ENCODE data around the gene BHLHA9.
"Not testable (repeated sequence)": the region's sequence is repeated elsewhere in the genome, so short reads cannot be mapped to it uniquely, and the experiment has no call there.

Gene BHLHA9

DNA sequence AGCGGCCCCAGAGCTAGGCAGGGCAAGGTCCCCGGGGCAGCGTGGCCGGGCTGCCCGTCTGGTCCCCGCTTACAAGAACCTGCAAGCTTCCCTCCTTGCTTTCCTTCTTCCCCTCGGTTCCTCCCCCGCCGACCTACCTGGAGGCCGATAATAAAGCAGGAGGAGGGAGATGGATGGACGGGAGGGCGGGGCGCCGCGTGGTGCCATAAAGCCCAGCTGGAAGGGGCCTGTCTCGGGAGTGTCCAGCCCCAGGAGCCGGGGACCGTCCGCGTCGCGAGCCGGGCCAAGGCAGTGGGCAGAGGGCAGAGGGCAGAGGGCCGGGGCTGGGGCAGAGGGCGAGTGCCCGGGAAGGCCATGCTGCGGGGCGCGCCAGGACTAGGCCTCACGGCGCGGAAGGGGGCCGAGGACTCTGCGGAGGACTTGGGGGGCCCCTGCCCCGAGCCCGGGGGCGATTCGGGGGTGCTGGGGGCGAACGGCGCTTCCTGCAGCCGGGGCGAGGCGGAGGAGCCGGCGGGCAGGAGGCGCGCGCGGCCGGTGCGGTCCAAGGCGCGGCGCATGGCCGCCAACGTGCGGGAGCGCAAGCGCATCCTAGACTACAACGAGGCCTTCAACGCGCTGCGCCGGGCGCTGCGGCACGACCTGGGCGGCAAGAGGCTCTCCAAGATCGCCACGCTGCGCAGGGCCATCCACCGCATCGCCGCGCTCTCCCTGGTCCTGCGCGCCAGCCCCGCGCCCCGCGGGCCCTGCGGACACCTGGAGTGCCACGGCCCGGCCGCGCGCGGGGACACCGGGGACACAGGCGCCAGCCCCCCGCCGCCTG, at the start of gene BHLHA9:
BHLHA9 (plus strand) TSS at position 235 of the 820 bp plus-strand sequence; CDS start at position 355, 120 bp downstream.
- DNase-seq = no peak

GRCh38 chr17:1221209-1221608, 49.0 kb upstream of the BHLHA9 start:
- no peak for DNase-seq

- no peak for DNase-seq
These were observed 47.9 kb upstream of the BHLHA9 start for GRCh38 chr17:1222321-1222720.

DNA sequence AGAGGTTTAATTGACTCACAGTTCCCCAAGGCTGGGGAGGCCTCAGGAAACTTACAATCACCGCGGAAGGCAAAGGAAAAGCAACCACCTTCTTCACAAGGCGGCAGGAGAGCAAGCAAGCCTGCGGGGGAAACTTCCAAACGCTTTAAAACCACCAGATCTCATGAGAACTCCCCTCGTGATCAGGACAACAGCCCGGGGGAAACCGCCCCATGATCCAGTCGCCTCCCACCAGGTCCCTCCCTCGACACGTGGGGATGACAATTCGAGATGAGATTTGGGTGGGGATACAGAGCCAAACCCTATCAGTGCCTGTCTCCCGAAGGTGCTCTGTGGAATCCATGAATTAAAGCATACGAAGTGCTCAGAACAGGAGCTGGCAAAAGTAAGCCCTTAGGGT, 46.6 kb upstream of the BHLHA9 start:
- DNase-seq = no peak

GRCh38 chr17:1224330-1224729, 45.9 kb upstream of the BHLHA9 start:
- DNase-seq = no peak

- DNase-seq = no peak
These were observed 43.9 kb upstream of the BHLHA9 start for GRCh38 chr17:1226308-1226707.

DNA sequence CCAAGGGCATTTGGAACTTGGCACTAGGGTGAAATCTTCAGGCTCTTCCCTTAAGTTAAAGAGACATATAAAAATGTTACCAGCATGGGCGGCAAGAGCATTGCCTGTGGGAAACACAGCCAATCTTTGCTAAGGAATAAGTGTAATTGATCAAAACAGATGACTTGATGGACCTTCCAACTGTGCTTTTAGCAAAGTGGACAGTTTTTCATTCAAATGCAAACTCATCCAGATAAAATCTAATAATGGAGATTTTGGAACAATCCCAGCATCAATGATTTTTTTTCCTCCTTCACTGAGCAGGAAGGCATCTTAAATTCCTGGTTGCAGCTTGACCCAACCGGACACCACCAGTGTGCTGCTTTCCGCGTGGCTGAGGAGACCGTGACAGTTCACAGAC, 42.9 kb upstream of the BHLHA9 start:
- no peak for DNase-seq

- peak; percentile 41 for DNase-seq
These were observed 42.1 kb upstream of the BHLHA9 start for GRCh38 chr17:1227917-1228780.

- DNase-seq = peak; percentile 38
These were observed 41.4 kb upstream of the BHLHA9 start for GRCh38 chr17:1228781-1229348.

- DNase-seq = peak; percentile 60
These were observed 40.8 kb upstream of the BHLHA9 start for GRCh38 chr17:1229349-1229899.

- DNase-seq = peak; percentile 27
These were observed 40.2 kb upstream of the BHLHA9 start for GRCh38 chr17:1229900-1230501.

DNA sequence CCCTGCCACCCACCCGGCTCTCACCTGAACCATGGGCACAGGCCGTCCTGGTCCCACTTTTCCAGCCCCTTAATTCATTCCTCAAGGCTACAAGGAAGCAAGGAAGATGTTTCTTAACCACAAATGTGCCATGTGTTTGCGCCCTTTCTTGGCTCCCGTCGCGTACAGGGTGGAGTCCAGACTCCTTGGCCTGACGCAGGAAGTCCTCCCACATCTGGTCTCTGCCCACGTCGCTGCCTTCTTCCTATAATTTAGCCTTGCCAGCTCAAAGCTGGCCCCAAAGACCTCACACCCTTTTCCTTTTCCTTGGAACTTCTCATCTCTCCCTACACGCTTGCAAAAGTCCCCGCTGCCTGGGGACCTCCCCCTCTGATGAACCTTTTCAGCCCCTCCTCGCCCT, 38.8 kb upstream of the BHLHA9 start:
- DNase-seq = no peak

DNA sequence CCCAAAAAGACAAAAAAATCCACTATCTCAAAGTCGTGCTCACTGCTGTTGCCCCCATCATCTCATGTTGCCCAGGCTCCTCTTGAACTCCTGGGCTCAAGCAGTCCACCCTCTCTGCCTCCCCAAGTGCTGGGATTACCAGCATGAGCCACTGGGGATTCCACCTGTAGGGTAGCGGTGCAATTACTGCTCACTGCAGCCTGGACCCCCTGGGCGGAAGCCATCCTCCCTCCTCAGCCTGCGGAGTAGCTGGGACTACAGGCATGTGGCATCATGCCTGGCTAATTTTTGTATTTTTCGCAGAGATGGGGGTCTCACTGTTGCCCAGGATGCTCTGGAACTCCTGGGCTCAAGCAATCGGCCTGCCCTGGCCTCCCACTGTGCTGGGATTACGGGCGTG, 37.9 kb upstream of the BHLHA9 start:
- no peak for DNase-seq

DNA sequence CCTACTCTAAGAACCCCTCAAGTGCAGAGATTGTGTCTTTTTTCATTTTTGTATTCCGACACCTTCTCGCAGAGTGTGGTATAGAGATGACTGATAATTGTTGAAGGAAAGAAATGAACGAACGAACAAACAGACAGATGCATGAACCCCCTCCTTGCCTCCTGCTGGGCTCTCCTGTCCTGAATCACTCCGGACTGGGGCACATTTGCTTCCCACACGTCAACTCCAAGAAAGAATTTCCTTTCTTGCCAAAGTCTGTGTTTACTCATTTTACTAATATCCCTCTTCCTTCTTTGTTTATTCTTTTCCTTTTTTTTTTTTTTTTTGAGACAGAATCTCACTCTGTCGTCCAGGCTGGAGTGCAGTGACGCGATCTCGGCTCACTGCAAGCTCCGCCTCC, 37.5 kb upstream of the BHLHA9 start:
- DNase-seq = no peak

- DNase-seq = no peak
These were observed 35.8 kb upstream of the BHLHA9 start for GRCh38 chr17:1234455-1234854.

GRCh38 chr17:1237471-1237870, 32.8 kb upstream of the BHLHA9 start:
- DNase-seq = no peak

DNA sequence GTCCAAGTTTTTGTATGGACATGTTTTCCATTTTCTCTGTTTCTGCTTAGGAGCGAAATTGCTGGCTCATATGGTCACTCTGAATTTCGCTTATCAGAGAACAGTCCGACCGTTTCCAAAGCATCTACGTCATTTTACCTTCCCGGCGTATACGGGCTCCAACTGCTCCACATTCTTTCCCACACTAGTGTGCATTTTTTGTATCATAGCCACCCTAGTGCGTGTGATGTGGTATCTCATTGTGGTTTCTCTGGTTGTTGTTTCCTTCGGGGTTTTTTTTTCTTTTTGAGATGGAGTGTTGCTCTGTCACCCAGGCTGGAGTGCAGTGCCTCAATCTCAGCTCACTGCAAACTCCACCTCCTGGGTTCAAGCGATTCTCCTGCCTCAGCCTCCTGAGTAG, 31.0 kb upstream of the BHLHA9 start:
- DNase-seq = no peak

DNA sequence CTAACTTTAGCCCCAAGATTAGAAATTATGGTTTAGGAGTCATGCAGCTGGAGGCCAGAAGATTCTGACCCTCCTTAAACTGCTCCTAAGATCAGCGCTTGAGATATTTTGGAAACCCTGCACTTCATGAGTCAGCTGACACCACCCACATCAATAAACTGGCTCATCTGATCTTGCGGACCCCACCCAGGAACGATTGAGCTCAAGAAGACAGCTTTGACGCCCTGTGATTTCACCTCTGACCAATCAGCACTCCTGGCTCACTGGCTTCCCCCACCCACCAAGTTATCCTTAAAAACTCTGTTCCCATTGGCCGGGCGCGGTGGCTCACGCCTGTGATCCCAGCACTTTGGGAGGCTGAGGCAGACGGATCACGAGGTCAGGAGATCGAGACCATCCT, 29.8 kb upstream of the BHLHA9 start:
- DNase-seq = not testable (repeated sequence)

- DNase-seq = no peak
These were observed 28.3 kb upstream of the BHLHA9 start for GRCh38 chr17:1241929-1242328.

DNA sequence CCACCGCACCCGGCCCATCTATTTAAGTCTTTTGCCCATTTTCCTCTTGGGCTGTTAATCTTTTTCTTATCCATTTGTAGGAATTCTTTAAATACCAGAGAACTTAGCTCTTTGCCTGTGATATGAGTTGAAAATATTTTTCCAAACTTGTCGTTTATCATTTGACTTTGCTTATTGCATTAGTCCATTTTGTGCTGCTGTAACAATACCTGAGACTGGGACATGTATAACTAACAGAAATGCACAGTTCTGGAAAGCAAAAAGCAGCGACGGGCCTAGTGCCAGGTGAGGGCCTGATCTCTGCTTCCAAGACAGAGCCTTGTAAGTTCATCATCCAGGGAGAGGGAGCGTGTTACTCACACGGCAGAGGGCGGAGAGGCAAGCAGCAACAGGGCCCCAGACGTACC, 25.6 kb upstream of the BHLHA9 start:
- DNase-seq = no peak

GRCh38 chr17:1251866-1252608, 18.2 kb upstream of the BHLHA9 start:
- no peak for DNase-seq

GRCh38 chr17:1255041-1255440, 15.2 kb upstream of the BHLHA9 start:
- DNase-seq = no peak
